NCI-H2227 treated with DMSO at 0.1 percent for 48 hours (cell line): ENCODE results near the gene RNF31.
A peak's percentile ranks its signal among the peaks of the same experiment; 100 is the strongest.

Experiments used
- DNase-seq: peaks from one replicate; lab custom pipeline; 2025; lab: John Stamatoyannopoulos, UW

RNF31 gene

DNA sequence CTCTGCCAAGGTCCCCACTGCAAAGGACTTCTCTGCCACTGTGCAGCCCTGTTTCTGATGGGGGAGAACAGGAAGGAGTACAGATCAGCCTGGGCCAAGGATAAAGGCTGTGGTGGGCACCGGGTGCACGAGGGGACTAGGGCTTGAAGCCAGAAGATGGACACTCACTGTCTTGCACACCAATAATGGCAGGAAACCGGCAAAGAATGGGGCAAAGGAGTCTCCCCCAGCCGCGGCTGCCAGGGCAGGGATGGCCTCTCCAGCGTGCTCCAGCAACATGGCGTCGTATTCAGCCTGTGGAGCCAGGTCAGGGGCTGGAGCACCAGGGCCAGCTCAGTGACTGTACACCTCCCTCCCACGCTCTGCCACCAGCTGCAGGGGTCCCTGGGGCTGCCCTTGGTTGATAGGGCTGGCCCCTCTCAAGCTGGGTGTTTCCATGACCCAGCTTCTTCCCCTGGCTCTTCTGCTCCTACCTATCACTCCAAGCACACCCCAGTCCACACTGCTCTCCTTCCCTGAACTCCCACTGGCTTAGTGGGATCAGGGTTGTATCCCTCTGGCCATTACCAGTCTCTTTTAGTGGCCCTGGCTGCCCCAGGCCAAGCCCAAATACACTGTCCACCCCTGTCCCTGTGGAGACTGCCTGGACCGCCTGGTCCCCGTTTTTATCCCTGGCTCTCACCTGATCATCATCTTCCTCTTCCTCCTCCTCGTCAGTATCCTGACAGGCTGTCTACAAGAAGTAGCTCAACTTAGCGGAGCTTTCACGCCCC lies 35.0 kb downstream of the RNF31 start:
- no peak for DNase-seq

DNA sequence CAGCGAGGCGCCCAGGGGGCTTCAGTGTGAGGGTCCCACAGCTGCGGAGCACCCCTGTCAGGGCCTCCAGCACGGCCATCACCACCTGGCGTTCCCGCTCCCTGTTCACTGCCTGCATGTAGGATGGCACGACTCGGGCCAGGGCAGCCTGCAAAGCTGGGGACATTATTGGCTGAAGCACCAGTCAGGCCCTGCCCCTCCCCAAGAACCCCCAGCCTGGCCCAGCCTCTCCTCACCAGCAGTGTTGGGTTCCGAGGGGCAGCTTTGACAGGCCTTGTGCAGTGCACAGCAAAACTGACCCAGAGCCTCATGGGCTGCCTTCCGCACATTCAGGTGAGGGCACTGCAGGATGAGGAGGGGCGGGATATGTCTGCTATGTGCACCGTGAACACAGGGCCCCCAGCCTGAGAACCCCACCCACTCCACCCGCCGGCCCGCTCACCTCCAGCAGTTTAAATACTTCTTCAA lies 35.8 kb downstream of the RNF31 start:
- DNase-seq: no peak

DNA sequence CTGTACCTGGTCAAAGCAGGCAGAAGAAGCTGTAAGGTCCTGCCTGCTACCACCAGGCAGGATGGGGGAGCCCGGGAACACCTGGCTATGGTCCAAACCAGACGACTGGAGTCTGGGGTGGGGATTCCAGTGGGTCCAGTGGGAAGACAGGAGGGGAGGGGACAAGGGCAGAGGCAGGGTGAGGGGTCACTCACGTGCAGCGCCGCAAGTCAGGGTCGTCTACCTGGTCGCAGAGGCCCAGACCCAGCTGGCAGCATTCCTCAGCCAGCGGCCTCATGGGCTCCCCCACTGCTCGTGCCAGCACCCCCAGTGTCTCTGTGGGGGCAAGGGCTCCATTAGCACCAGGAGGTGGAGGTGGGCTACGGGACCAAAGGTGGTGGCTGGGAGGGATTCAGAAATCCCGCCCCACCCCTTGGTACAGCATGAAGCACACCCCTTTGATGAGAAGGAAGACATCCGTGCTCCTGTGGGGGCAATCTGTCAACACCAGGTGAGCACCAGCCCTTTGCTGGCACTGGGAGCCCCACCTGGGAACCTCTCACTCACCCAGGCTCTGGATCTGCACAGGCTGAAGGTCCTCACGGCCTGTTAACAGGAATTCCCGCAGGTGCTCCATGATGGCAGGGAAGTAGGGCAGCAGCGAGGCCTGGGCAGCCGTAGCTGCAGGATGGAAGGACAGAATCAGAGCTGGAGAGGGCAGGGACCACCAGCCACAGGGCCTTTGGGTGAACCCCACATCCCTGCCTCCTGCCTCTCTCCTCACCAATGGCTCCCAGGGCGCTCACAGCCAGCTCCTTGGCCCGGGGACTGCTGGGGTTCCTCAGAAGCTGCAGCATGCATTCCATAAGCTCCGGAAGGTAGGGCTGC lies 37.0 kb downstream of the RNF31 start:
- no peak for DNase-seq

DNA sequence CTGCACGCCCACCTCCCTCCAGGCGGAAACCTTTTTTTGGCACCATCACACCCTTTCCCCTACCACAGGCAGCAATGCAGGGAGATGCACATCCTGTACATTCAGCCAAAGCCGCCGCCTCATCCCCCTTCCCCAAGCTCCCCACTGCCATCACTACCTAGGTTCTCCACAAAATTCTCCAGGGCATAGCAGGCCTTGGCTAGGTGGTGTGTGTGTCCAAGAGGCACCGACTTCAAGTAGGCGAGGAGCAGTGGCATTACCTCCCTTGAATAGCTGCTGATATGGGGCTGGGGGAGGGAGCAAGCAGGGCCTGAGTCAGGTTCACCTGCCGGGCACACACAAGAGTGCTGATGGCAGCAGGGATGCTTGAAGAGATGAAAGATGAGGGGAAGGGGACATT lies 37.7 kb downstream of the RNF31 start:
- no peak for DNase-seq

DNA sequence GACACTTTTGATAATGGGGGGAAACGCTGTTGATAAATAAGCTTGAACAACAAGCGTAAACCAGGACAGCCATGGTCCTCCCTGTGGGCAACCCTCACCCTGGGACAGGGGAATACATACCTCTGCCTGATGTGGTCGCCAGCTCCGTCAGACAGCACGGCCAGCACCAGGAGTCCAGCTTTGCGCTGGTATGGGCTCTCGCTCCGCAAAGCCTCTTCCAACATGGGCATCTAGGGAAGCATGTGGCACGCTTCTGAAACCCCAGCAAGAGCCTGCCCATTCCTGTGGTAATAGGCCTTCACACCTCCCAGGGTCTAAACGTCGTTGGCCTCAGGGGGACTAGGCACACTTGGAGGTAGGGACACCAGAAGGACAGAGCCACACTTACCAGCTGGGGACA lies 38.4 kb downstream of the RNF31 start:
- DNase-seq: no peak

DNA sequence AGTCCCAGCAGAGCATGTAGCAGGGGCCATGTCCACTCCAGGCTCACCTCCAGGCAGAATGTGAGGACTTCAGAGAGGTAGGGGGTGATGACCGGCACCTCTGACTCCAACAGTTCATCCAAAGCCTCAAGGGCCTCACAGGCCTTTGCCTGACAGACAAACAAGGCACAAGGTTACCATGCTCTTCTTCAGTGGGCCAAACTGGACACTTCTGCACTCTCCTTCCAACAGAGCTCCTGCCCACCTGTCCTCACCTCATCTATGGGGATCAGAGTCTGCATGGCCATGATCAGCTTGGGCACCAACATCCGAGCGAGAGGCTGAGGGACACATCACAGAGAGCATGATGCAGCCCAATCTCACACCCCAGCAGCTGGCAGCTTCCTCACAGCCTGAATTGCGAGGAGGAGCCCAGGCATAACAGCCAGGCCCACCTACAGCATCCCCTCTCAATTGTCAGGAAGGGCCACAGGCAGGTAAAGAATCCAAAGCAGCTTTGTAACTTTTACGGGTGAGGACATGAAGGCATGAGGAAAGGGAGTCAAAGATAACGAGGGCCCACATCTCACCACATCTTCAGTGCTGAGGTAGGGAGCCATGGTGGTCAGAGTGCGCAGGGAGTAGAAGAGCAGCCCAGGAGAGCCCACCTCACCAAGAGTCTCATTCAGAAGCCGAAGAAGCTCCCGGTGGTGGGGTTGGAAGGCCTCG lies 39.7 kb downstream of the RNF31 start:
- no peak for DNase-seq

DNA sequence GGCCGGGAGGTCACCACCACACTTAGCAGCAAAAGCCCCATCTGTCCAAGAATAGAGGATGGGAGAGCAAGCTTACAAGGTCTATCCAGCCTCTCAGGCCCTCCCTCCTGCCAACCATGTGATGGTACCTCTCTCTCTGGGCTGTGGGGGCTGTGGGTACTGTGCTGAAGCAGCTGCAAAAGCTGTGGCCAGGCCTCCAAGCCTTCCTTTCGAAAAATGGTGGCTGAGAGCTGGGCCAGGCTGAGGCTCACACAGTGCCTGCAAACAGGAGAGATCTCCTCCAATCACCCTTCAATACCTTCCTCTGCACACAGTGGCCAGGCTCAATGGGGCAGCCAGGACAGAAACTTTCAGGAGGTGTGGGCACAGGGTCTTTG lies 40.2 kb downstream of the RNF31 start:
- DNase-seq: no peak

DNA sequence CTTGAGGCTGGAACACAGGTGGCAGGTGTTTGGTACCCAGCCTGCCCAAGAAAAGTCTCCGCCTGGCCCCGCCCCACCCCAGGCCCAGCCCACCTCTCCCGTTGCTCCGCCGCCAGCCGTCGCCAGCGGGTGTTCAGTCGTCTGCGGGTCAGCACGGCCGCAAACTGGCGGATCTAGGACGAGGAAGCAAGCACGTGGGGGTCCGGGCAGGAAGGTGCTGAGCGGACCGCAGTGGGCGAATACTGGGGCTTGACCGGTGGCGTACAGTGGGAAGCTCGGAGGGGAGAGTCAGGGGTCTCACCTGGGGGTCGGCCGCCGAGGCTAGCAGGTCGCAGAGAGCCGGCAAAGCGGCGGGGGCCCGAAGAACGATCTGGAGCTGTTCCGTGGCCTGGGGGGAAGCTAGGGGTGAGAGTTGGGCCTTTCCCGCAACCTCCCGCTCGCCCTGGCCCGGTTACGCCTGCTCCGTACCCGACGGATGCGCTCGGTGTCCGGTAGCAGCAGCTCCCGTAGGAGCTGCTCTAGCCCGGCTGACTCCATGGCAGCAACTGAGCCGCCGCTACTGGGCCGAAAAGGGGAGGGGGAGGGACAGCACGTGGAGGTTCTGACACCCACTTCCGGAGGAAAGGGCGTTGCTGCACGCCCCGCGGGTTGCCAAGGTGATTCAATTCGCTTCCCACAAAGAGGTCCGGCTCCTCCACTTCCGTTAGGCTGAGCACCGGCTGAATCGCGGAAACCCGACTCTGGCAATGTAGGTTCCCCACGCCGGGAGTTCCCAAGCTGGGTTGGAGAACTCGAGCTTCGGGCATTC lies 41.2 kb downstream of the RNF31 start, which contains the start of gene IPO4:
TSS of gene IPO4 (minus strand) at position 566 of the 808 bp plus-strand sequence. CDS start at position 537, 29 bp downstream.
- peak; percentile 92 for DNase-seq

DNA sequence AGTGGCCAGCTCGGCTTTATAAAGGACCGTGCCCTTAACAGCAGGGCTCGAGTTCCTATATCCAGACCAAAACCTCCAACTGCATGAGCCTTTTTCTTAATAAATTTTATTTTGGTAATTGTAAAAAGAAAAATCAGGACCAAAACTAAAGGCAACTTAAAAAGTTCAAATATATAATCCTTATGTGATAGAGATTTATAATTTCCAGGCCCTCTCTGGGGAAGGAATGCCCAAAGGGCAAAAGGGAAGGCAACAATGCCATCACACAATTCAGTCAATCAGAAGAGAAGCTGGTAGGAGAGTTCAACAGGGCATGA lies 41.7 kb downstream of the RNF31 start:
- no peak for DNase-seq

DNA sequence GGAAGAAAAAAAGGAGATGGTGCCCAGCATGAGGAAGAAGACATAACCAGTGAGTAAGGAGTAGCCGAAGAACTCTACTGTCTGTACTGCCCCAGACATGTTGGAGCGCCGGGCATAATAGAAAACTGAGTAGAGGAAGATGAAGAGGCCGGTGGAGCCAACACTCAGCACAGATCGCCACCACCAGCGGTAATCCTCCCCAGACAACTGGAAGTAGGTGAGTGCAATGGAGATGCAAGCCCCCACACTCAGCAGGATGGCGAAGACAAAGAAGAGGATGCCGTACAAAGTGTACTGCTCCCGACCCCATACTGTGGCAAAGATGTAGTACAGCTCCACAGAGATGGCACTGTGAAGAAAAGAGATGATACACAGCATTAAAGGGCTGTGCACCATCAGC lies 42.2 kb downstream of the RNF31 start:
- DNase-seq: no peak

DNA sequence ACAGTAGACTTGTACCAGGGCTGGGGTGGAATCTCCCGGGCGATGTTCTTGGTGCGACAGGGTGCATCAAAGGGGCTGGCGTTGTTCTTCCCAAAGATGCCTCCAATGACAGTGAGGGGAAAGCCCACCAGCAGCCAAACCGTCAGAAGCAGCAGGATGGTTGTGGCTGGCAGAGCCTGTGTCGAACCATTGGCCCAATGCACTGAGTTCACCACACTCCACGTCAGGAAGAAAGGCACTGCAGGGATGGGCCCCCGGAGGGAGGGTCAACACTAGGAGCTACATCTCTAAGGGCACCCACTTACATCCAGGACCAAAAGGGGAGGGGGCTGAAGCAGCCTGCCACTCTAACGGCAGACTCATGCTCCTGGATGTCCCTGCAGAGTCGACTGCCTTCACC lies 43.1 kb downstream of the RNF31 start:
- DNase-seq: no peak

DNA sequence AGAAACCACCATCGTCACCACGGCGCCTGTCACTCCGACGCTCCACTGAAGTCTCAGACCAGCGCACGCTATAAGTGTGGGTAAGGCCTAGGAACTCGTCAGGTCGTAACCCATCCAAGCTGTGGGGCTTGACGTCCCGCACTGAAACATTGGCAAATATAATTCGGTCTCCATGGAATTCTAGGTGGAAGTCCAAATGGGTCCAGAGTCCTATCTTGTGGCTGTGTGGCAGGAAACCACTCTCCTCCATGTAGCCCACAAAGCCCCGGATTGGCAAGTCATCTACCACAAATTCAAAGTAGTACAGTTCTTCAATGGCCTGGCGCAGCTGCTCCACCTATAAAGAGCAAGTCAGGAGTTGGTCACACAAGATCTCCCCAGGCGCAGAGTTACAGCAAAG lies 45.6 kb downstream of the RNF31 start:
- no peak for DNase-seq

DNA sequence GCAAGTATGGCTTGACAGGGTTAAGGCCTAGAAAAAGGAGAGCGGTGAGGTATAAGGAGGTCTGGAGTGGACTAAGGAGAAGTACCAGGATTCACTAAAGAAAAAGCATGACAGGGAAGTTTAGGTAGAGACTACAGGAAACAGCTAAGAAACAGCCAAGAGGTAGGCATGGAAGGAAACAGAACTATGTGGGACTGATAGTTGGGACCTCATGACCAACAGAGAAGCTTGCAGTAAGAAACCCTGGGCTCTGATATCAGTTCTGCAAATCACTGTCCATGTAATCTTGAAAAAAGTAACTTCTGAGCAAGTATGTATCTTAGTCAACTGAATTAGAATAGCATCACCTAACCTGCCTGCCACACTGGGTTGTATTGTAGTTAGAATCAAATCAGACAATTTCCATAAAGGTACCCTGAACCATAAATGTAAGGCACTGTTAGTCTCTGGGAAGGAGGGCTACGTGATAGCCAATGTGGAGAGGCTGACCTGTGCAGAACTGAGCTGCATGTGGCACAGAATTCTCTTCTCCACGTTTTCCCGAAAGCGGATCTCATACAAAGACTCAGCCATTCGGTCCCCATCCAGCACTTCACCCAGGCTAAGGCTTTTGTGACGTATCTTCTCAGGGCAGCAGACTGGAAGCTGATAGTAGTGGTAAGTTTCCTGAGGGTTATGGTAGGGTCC lies 47.0 kb downstream of the RNF31 start:
- DNase-seq: no peak

DNA sequence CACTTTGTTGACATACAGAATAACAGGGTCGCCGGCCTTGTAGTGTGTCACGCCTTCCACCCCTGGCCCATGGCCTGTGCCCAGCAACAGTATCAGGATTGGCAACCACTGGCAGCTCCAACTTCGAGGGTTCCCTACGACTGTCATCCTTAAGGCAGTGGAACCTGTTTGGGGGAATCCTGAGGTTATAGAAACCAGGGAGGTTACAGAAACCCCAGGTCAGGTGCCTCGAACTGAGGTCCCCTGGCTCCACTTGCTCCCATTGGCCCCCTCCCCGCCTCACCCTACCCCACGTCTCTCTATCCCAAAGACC lies 47.5 kb downstream of the RNF31 start:
- no peak for DNase-seq

DNA sequence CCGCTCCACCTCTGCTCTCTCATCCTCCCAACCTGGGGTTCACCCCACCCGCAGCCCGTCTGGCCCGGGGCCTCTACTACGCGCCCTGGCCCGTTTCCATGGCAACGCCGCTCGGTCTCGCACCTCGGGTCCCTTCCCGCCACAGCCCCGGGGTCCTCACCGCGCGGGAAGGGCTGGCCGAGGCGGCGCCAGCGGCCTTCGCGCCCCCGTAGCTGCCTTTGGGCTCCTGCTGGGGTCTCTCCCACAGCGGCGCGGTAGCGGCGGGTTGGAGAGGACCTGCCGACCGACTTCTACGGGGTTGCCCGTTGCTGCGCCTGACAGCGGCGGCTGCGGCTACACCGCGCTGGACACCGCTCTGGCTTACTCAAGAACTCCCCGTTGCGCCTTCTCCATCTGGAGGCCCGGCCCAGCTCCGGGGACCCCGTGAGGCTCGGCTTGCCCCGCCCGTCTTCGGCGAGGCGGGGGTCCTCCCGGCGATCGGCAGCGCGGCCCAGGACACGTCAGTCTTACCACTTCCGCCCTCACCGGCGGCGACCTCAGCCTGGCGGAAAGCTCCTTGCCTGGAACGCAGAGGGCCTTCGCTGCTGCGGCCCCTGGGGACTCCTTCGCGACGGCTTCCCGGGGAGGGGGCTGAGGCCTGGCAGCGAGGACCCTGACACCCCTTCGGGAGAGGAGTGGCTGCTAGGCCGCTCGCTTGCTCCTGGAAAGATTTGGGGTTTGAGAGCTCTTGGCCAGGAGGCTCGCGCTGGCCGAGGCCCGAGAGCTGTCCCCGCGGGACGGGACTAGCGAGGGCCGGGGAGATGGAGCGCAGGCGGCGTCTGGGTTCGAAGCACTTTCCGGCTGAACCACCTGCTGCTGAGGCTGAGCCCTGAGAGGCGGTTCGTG lies 48.1 kb downstream of the RNF31 start, which contains the start of gene TM9SF1:
TSS of gene TM9SF1 (minus strand) at position 256 of the 885 bp plus-strand sequence. CDS start 422 bp downstream, outside the sequence.
- DNase-seq: peak; percentile 85

DNA sequence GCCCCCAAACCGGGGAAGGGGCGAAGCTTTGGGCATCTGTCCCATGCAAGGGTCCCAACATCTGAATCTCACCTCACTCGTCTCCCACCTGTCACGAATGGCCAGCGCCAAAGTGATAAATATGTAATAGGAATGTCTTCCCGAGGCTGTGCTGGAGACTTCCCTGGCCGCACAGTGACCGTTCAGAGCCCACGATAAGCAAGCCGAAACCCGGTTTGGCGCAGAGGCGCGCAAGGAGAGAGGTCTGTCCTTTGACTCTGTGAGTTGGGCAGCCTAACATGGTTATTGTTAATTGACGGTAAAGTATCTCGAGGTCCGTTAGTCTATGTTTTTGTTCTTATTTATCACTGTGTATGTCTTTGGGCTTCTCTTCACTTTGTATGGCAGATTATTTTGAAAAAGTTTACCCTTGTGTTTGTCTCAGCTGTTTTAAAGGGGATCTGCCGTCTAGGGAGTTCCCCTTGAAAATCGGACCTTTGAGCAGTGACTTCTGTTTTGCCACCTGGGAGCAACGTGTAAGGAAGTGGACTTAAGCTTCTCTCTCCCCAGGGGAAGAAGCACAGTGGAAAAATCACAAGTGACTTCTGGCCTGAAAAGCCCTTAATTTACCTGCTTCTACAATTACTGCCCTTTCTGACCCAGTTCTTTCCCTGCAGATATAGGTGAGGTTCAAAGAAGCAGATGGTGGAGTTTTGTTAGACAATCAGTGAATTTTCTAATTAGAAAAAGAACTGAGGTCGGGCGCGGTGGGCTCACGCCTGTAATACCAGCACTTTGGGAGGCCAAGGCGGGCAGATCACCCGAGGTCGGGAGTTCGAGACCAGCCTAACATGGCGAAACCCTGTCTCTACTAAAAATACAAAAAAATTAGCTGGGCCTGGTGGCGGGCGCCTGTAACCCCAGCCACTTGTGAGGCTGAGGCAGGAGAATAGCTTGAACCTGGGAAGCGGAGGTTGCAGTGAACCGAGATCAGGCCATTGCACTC lies 49.1 kb downstream of the RNF31 start:
- DNase-seq: no peak

DNA sequence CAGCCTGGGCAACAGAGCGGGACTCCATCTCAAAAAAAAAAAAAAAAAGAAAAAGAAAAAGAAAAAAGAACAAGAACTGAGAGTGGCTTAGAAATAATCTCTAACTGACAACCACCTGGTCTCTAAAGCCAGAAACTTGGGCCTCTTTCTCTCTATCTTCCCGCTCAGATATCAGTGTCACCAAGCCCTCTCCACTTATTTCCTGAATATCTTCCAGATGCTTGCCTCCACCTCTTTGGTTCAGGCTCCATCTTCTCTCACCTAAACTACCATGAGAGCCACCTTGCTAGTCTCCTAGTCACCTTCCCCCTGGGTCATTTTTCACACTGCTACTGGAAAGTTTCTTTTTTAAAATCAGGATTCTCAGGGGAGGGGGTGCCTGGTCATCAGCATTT lies 49.8 kb downstream of the RNF31 start:
- no peak for DNase-seq

DNA sequence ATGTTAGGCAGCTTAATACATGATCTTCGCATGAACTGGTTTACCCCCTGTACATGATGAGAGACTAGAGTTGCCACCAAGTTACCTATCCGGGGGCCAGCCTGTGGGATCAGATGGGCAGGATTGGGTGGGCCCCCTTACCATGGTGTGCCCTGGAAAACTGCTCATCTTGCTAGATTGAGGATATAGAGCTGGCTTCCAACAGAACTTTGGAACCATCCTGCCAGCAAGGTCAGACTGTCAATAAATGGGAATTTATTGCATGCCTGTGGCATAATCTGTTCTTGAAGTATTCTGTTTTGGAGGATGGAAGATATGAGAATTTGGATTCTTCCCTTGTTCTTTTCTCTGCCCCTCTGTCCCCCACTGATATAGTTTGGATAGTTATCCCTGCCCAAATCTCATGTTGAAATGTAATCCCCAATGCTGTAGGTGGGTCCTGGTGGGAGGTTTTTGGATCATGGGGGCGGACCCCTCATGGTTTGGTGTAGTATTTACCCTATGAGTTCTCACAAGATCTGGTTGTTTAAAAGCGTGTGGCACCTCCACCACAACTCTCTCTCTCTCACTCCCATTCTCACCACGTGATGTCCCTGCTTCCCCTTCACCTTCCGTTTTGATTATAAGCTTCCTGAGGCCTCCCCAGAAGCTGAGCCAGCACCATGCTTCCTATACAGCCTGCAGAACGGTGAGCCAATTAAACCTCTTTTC lies 51.7 kb downstream of the RNF31 start:
- no peak for DNase-seq
